ENCODE data around the gene KRT36.

The KRT36 gene

GRCh38 chr17:41500131-41500911, 10.6 kb upstream of the KRT36 start:
- DNase-seq: no peak

DNA sequence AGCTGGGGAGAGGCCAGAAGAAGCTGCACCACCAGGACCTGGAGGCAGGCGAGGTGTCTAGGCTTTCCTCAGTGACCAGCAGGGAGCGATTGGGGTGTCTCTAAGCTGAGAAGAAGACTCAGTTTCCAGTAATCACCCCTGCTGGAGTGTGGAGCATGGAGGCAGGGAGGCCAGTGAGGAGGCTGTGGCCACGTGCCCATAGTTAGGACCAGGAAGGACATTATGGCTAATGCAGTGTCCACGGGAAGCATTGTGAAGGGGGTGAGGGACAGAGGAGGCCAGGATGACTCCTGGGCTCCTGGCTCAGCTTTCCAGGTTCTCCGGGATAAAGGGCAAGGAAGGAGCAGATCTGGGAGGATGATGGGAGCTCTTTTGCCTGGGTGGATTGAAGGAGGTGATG, 10.0 kb upstream of the KRT36 start:
- no peak for DNase-seq

GRCh38 chr17:41498276-41498675, 8.6 kb upstream of the KRT36 start:
- no peak for DNase-seq

- peak; percentile 83 for DNase-seq
These were observed 7.2 kb upstream of the KRT36 start for GRCh38 chr17:41496803-41497484.

GRCh38 chr17:41494524-41494923, 4.8 kb upstream of the KRT36 start:
- no peak for DNase-seq

- DNase-seq: no peak
These were observed 3.1 kb upstream of the KRT36 start for GRCh38 chr17:41492771-41493170.

- DNase-seq: no peak
These were observed 2.6 kb upstream of the KRT36 start for GRCh38 chr17:41492351-41492750.

DNA sequence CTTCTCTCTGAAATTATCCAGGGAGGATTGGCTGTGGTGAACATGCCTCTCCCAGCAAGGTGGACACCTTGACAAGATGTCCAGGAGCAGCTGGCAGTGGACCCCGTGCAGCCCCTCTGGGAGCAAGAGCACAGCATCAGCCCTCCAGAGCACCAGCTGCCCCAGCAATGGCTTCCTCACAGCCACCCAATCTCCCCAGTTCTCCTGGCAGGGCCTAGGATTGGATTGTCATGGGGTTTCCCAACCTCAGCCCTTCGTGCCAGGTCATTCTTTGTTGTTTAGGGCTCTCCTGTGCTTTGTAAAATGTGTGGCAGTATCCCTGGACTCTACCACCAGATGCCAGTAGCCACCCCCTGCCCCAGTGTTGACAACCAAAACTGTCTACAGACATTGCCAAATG, 1.8 kb upstream of the KRT36 start:
- no peak for DNase-seq

DNA sequence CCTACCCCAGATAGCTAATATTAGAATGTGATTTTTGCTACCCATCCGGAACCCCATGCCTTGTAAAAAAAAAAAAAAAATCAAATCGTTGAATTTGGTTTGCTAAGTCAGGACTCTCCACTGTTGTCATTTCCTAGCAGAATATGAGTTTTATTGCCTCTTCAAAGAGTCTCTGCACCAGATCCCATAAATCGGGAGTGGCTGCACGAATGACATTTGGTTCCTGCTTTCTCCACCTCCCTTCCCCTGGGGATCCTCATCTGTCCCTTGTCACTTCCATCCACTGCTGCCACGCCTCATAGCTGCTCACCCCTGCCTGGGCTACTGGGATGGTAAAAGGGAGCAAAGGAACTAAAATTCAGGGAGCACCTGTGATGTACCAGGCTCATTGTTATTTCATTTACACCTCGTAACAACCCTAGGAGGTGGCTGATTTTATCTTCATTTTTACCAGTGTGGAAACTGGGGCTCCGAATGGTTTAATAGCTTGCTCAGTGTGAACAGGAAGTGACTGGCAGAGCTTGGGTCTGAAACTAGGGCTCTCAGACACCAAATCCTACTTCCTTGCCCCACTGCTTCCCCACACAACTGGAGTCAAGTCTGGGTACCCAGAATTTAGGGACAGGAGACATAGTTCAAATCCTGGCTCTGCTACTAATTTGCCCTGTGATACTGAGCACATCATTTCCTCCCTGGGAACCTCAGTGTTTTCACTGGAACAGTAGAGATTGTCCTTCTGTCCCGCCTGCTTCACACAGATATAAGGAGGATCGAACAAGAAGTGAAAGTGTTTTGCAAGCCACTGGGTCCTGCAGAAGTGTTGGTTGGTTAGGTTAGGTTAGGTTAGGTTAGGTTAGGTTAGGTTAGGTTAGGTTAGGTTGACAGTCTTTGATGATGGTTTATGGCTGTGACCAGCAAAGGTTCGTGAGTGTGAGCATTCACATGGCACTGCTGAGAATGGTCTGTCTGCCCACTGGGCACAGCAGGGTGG, 585 bp upstream of the KRT36 start:
- DNase-seq: no peak

GRCh38 chr17:41486809-41487530, 2.7 kb downstream of the KRT36 start:
- DNase-seq: peak; percentile 70

DNA sequence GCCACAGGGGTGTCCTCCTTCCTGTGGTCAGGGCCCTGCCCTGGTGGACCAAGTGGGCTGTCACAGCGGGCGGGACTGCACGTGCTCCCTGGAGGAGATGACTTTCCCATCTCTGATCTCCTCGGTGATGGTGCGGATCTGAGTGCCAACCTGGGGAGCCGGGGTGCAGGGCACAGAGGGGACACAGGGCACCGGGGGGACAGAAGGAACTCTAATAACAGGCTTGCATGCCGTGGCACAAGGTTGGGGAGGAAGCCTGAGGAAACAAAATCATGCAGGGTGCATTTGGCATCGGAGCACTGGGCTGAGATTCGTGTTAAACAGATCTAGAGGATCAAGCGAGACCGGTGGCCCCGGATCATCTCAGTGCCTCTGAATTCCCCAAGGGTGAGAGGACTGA, 3.4 kb downstream of the KRT36 start:
- no peak for DNase-seq

DNA sequence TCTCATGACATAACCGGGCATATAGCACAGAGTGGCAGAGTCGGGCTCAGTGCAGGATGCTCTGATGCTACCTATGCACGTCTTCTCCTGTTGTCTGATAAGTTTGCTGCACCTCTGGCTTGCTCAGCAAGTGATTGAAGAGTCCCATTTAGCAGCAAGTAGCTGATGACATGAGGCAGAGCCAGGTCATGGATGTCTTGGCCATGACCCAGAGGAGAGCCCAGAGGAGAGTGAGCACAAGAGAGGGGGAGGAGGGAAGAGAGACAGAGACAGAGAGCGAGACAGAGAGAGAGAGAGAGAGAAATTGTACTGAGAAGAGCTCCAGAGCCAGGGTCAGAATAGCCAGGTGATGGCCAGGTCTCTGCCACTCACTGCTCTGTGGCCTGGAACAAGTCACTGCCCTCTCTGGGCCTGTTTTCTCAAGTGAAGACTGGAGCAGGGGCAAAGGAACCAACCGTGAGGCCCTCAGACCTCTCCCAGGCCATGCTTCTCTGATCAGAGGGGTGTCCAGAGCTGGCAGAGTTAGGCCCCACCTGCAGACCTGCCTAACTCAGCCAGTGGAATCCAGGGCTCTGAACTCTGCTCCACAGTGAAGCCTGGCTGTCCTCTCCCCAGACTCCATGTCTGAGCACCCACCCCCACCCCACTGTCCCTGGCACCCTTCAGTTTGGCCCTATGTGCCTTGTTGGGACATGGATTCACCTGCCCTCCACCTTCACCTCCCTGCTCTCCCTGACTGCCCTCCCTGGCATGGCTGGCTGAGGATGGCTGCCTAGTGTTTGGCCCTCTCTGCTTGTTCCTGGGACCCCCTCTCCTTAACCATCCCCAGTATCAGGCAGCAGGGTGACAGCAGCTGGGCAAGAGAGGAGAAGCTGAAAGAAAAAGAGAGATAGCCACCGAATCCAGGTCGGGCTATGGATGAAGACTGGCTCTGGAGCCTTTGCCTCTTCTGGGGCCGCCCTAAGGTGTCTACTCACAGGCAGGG, 4.5 kb downstream of the KRT36 start:
- DNase-seq: no peak

DNA sequence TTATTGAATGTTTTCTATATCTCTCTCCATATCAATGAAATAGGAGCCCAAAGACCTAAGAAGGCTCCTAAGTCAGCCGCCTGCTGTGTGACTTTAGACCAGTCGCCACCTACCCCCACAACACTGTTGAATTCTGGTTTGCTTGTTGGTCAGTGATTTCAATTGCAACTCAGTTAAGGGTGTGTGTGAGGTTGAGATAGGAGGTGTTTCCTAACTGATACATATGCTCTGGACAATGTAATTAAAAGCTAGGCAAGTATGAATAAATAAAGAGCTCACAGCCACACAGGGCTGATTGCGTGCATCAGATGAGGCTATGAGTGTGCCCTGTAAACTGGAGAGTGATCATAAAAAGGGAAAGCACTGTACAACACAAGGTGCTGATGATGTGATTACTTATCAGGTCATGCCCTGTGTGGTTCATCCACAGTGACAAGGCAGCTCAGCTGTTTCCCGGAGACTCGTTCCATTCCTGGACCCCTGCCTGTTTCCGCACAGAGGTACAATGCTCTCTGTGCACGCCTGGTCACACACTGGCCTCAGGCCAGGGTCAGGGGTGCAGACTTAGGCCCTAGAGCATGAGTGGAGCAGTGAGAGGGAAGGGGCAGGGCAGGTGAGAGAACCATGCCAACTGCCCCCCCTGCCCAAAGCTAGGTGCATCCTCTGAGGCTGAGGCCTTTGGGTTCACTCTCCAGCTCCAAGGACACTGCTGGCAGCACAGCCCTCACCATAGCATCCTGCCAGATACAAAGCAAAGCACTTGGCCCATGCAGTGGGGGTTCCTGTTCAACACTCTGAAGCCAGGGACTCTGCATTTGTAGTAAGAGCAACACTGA, 5.5 kb downstream of the KRT36 start:
- no peak for DNase-seq

- DNase-seq: no peak
These were observed 6.2 kb downstream of the KRT36 start for GRCh38 chr17:41483531-41483930.

DNA sequence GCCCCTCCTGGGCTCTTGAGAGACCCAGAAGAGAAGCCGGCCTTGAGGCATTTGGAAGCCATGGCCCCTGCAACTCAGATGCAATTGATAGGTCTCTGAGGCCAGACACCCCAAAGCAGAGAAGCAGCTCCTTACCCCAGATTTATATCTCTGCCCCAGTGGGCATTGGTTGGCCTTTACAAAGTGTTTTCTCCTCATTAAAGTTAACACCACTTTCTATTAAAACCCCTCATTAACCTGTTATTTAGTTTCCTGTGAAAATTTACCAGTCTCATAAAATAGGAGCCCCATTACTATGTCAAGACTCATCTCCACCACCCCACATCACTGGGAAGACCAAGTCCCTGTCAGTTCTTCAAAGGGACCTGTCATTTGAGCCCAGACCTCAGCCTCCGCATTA, 8.7 kb downstream of the KRT36 start, which contains the start of gene KRT35:
Gene KRT35, minus strand, starts transcription at position 116 of the 400 bp plus-strand sequence. Its CDS starts 54 bp downstream, at position 62.
- DNase-seq: no peak

GRCh38 chr17:41480581-41480980, 9.1 kb downstream of the KRT36 start:
- DNase-seq: no peak

GRCh38 chr17:41480136-41480535, 9.6 kb downstream of the KRT36 start:
- no peak for DNase-seq

GRCh38 chr17:41478237-41478636, 11.5 kb downstream of the KRT36 start:
- no peak for DNase-seq

DNA sequence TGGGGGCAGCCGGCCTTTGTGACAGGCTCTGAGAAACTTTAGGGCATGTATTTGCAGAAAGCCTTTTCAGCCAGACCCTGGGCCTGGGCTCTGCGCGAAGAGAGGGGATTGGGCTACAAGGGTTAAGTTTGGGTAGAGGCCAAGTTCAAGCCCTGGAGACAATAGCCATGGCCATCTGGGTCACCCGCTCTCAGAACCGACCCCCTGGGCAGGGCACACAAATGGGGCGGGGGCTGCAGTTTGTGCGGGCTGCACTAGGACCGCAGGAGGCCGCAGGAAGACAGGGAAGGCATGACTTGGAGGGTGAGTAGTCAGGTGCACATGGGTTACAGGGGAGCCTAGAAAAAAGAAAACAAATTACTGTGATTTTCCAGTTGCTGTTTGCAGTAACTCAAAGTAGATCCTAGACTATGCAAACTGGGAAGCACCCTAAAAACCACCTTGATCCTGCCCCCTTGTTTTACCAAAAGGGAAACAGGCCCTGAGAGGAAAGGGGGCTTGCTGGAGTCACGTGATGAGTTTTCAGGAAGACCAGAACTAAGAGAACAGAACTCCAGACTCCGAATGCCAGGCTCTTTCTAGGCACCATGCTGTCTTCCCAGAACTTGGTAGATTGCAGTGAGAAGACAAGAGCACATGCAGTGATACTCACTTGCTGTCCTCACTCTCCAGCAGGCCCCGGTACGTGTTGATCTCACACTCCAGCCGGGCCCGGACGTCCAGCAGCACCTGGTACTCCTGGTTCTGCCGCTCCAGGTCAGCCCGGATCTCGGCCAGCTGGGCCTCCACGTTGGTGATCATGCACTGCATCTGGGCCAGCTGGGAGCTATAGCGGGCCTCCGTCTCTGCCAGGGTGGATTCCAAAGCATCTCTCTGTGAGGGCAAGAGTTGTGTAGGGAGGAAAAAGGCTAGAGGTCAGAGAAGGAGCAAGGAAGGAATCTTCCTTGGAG, 12.6 kb downstream of the KRT36 start:
- DNase-seq: no peak

Data from stimulated activated CD4-positive, alpha-beta T cell treated with anti-CD3 and anti-CD28 coated beads, Interleukin-15, amount 100 ng/mL, for 24 hours (primary cell).